NT2/D1 (cell line): ENCODE measurements around the gene RNF151.
A peak's percentile ranks its signal among the peaks of the same experiment; 100 is the strongest.

Source experiments
- DNase-seq: peaks from one replicate; pipeline ENCODE4 v3.0.0-alpha.2; 2011; ENCODE audit warnings: low read depth, low spot score
- H3K27me3 ChIP-seq: 2 replicates; pipeline ENCODE4 v1.6.0; 2011; ENCODE audit warnings: mild to moderate bottlenecking; ENCODE audit not compliant: insufficient read length, insufficient read depth
- H3K36me3 ChIP-seq: 2 replicates; pipeline ENCODE4 v1.6.1; 2011; ENCODE audit warnings: mild to moderate bottlenecking, low read length, mixed read lengths; ENCODE audit not compliant: insufficient read depth, insufficient read length
- H3K4me1 ChIP-seq: 2 replicates; pipeline ENCODE4 v1.5.1; 2011; ENCODE audit not compliant: insufficient read depth, insufficient read length
- H3K4me3 ChIP-seq: 2 replicates; pipeline ENCODE4 v1.5.1; 2011; ENCODE audit warnings: low read depth; ENCODE audit not compliant: insufficient read length
- H3K9ac ChIP-seq: 2 replicates; pipeline ENCODE4 v1.6.0; 2011; ENCODE audit warnings: low read depth; ENCODE audit not compliant: insufficient read length
- H3K9me3 ChIP-seq: 2 replicates; pipeline ENCODE4 v1.5.1; 2011; ENCODE audit warnings: mild to moderate bottlenecking, low read length; ENCODE audit not compliant: insufficient read depth
- SUZ12 ChIP-seq: IDR thresholded peaks from 2 replicates; pipeline ENCODE4 v1.6.1; 2011; ENCODE audit not compliant: insufficient read length, insufficient read depth; ENCODE audit errors: extremely low read depth
- YY1 ChIP-seq: IDR thresholded peaks from 2 replicates; pipeline ENCODE4 v1.6.1; 2011; ENCODE audit not compliant: insufficient read length, insufficient read depth
- ZNF274 ChIP-seq: IDR thresholded peaks from 2 replicates; pipeline ENCODE4 v1.6.1; 2011; ENCODE audit warnings: mild to moderate bottlenecking, low read depth, low read length

The RNF151 gene

DNA sequence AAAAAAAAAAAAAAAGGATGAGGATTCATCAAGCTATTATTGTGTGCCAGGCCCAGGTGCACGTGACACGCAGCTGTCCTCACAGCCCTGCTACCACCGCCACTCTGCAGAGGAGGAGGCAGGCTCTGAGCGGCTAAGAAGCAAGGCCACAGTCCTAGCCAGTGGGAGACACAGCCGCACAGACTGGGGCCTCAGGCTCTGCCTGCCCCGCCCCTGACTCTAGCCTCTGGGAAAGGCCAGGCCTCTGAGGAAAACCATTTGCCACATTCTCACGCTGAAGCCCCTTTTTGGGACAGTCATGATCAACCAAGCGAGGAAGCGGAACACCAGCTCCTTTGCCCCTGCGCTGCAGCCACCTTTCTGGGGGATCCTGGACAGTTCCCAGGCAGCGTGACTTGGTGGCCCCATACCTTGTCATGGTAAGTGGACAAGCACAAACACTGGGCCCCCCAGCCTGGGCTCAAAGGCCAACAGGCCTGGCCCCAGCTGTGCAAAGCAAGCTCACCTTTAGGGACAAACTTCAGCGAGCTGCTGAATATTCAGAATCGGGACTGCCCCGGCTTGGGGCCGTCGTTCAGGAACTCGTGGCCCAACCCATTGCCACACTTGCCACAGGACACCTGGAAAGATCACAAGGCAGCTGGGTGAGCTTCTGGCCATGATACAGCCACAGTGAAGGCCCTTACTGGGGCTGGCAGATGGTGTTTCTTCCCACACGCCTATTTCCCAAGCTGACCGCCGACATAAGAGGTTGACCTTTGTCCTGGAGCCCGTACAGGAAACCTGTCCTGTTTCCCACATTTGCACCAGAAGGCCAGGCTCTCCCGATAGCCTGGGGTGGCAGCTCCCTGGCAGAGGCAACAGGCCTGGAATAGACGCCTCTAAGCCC, 26.1 kb upstream of the RNF151 start:
- Histone ChIP-seq H3K9me3 (no peaks in the 10 kb centered on the region), H3K4me1 (peaks cover 27% of the 10 kb centered on the region), H3K36me3 (peaks cover 40% of the 10 kb centered on the region), H3K9ac (peak overlapping the region; percentile 93), H3K27me3 (no peaks in the 10 kb centered on the region), H3K4me3 (no peak overlapping the region)
- TF ChIP-seq YY1 (no peak), SUZ12 (no peak), ZNF274 (no peak)
- no peak for DNase-seq

DNA sequence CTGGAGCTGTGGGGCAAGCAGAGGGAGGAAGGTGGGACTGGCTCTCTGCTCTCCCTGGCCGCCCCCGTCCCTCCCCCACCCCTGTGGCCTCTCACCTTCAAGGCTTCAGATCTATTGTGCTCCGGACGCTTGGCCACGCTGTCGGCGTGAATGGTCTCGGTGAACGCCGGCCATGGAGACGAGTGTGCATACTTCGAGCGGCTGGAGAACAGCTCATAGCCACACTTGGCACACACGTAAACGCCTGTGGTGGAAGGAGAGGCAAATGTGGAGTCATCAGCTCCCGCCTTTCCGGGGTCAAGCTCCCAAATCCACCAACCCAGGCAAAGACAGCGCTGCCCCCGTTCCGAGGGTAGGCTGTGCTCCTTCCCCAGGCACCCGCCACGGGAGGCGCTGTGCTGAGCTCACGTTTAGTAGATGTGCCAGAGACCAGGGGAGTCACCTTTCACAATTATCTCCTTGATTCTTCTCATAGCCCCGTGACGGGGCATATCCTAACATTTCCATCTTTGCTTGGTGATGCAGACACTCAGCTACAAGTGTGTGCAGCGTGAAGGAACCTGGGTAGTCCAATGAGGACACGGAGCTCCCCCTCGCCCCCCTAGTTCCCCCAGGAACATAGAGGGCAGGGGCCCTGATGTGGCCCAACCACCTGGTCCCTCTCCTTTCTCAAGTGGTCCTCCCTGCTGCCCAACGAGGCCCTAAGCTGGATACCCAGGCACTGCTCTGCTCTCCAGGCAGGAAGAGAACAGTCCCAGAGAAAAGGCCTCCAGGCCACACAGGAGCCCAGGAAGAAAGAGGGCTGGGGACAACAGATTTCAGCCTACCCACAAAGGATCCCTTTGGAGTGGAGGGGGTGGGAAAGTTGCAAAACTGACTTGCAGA, 25.3 kb upstream of the RNF151 start:
- peak overlapping the region; percentile 93 for H3K9ac ChIP-seq
- H3K36me3 ChIP-seq: peaks cover 40% of the 10 kb centered on the region
- H3K4me3 ChIP-seq: peak overlapping the region; percentile 85
- no peak for DNase-seq
- TF ChIP-seq YY1 (no peak), SUZ12 (no peak), ZNF274 (no peak)
- no peaks in the 10 kb centered on the region for H3K27me3 ChIP-seq
- H3K9me3 ChIP-seq: no peaks in the 10 kb centered on the region
- peaks cover 28% of the 10 kb centered on the region for H3K4me1 ChIP-seq

DNA sequence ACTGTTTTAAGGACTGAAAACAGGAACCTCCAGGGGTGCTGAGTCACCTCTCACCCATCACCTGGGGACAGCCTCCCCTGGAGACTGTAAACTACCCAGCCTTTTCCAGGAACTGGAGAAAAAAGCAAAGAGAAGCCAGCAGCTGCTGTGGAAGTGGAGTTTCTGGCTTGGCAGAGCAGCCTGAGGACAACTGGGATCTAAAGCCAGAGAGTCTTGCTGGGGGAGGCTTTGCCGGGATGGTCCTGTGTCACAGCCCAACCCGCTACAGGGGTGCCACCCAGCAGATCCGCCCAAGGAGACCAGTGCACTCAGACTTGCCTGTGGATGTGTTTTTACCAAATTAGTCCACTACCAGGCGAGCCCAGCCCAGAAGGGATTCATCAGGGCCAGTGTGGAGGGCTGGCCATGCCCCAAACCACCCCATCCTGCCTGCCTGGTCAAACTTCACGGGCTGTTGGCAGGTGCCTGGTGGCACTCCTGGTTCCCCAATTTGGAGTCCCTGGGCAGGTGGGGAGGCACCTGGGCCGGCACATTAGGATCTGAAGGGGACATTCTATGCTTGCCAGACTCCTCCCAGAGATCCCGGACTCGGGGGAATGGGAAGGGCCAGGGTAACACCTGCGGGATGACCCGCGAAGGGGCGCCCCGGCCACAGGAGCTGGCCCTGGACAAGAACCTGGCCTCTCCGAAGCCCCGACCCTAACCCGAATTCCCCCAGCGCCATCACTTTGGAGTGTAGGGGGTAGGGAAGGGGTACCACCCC, 24.4 kb upstream of the RNF151 start:
- H3K4me3 ChIP-seq: peak overlapping the region; percentile 85

DNA sequence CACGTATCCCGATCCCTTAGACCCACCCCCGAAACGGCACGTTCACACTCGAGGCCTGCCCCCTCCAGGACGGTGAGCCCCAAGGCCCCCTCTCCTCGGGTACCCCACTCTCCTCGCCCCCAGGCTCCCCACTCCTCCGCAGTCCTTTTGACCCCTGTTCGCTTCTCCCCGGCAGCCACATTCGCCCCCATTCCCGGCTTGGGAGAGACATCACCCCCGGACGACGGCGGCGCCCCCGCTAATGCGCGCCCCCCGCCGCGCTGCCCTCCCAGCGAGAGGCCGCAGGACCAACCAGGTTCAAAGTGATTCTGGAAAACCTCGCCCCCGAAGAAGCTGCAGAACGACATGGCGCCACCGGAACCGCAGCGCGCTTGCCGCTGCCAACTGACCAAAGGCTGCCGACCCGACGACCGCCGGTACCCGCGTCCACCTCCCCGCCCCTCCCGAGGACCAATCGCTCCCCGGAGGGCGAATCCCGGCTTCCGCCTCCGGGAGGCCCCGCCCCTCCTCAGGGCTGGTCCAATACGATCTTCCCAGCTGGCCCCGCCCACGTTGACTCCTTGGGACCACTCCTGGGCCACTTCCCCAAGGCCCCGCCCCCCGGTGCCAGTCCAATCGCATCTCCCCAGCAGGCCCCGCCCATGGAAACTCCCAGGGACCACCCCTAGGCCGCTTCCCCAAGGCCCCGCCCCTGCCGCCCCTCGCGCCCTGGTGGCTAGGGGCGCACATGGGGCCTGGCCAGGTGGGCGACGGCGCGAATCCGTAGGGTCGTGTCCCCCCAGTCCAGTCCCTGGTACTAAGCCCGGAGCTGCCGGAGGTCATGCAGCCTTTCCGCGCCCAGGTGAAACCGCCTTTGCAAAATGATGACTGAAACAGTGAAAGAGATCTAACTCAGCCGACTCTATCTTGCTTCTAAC, 23.6 kb upstream of the RNF151 start, which contains the start of gene MSRB1:
Gene MSRB1 (minus strand): TSS at position 390 of the 917 bp plus-strand sequence. CDS start 43 bp downstream, at position 347.
- no peak for TF ChIP-seq ZNF274
- no peak for TF ChIP-seq YY1
- TF ChIP-seq SUZ12: no peak
- Histone ChIP-seq H3K4me3 (peak within 1 kb of the TSS; percentile 85), H3K4me1 (peaks cover 28% of the 10 kb centered on the region), H3K9ac (peak within 1 kb of the TSS; percentile 93), H3K9me3 (no peaks in the 10 kb centered on the region), H3K27me3 (no peaks in the 10 kb centered on the region), H3K36me3 (peaks cover 30% of the 10 kb centered on the region)
- DNase-seq: peak; percentile 99

More for the DNA sequence above, 24.4 kb upstream of the RNF151 start:
- peak overlapping the region; percentile 93 for H3K9ac ChIP-seq
- TF ChIP-seq YY1 (no peak), SUZ12 (no peak), ZNF274 (no peak)
- no peak for DNase-seq
- peaks cover 28% of the 10 kb centered on the region for H3K4me1 ChIP-seq
- peaks cover 36% of the 10 kb centered on the region for H3K36me3 ChIP-seq
- no peaks in the 10 kb centered on the region for H3K27me3 ChIP-seq
- no peaks in the 10 kb centered on the region for H3K9me3 ChIP-seq

DNA sequence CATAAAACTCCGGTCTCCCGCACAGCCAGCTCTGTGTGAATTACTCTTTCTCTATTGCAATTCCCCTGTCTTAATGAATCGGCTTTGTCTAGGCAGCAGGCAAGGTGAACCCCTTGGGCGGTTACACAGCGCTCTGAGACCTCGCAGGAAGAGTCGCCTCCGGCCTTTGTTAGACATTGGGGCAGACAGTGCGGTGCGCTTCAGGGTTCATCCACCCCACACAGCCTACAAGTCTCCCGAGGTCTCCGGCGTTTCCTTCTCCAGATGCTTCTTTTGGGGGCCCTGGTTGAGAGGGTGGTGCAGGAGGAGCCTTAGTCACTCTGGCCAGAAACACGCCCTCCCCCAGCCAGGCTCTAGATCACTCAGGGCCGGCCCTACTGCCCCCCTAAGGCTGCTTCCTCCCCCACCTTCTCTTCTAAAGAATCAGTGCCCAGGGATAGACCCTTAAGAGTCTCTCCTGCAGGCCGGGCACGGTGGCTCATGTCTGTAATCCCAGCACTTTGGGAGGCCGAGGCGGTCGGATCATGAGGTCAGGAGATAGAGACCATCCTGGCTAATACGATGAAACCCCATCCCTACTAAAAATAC, 21.9 kb upstream of the RNF151 start:
- Histone ChIP-seq H3K27me3 (no peaks in the 10 kb centered on the region), H3K4me3 (no peak overlapping the region), H3K36me3 (peaks cover 13% of the 10 kb centered on the region), H3K4me1 (peaks cover 28% of the 10 kb centered on the region), H3K9ac (no peak overlapping the region), H3K9me3 (no peaks in the 10 kb centered on the region)
- DNase-seq: no peak
- TF ChIP-seq YY1 (no peak), ZNF274 (no peak), SUZ12 (no peak)
